ENCODE measurements around the gene VPS4B. TPM values are rescaled to one million over a fixed set of nuclear protein-coding genes. Genes with fewer than 3 reads are reported as not detected.

Gene VPS4B
- total RNA-seq, 4 donors from 2014 or later = 32.2 to 53.5 (median 45.3) TPM

- TF ChIP-seq CTCF (IDR thresholded peaks at IDR 0.05; ENCODE audit: low read depth) = no peak
Observed at GRCh38 chr18:63444580-63444979, 22.3 kb upstream of the VPS4B start.

- no peak for TF ChIP-seq CTCF (IDR thresholded peaks at IDR 0.05; ENCODE audit: low read depth)
Observed at GRCh38 chr18:63443829-63444228, 21.6 kb upstream of the VPS4B start.

- no peak for TF ChIP-seq CTCF (IDR thresholded peaks at IDR 0.05; ENCODE audit: low read depth)
Observed at GRCh38 chr18:63440881-63441280, 18.6 kb upstream of the VPS4B start.

GRCh38 chr18:63440219-63440618 is 17.9 kb upstream of the VPS4B start:
- TF ChIP-seq CTCF (IDR thresholded peaks at IDR 0.05; ENCODE audit: low read depth) = no peak

- TF ChIP-seq CTCF (IDR thresholded peaks at IDR 0.05; ENCODE audit: low read depth) = no peak
Observed at GRCh38 chr18:63439334-63439733, 17.1 kb upstream of the VPS4B start.

GRCh38 chr18:63438181-63438580 is 15.9 kb upstream of the VPS4B start:
- no peak for TF ChIP-seq CTCF (IDR thresholded peaks at IDR 0.05; ENCODE audit: low read depth)

GRCh38 chr18:63433334-63433866 is 11.1 kb upstream of the VPS4B start:
- no peak for TF ChIP-seq CTCF (IDR thresholded peaks at IDR 0.05; ENCODE audit: low read depth)

Data from subcutaneous adipose tissue (tissue), 4 donors.